Activated CD8-positive, alpha-beta T cell treated with anti-CD3 and anti-CD28 coated beads, Interleukin-2, amount 10 ng/mL, durations not matched to agents 7 days and 5 days (primary cell): ENCODE measurements around the gene AZGP1. TPM values are rescaled to one million over a fixed set of nuclear protein-coding genes. Genes with fewer than 3 reads are reported as not detected.

Experiments
- ATAC-seq: fragments of 150-1000 bp; cut with Tn5 transposase; one replicate; pipeline ENCODE4 v1.10.0; 2021; ENCODE audit warnings: moderate library complexity
- CTCF ChIA-PET: fragments of 350-600 bp; sonication (Branson Sonifier 250); formaldehyde crosslinking; loops from one replicate; lab custom pipeline; 2021; ENCODE audit warnings: antibody characterized with exemption; lab: Charles Lee
- POLR2A ChIA-PET: fragments of 350-600 bp; sonication (Branson Sonifier 250); formaldehyde crosslinking; loops from one replicate; lab custom pipeline; 2021; ENCODE audit warnings: antibody characterized with exemption; lab: Charles Lee
- DNase-seq: peaks from one replicate; pipeline ENCODE4 v3.0.0-alpha.2; 2020
- H3K27ac Mint-ChIP-seq: one replicate; pipeline ENCODE4 v1.8.0; 2021; ENCODE audit warnings: mild to moderate bottlenecking, mixed read lengths
- H3K27me3 Mint-ChIP-seq: one replicate; pipeline ENCODE4 v1.8.0; 2021; ENCODE audit warnings: low read depth, mixed read lengths
- H3K36me3 Mint-ChIP-seq: one replicate; pipeline ENCODE4 v1.8.0; 2021; ENCODE audit warnings: low read depth, mixed read lengths
- H3K4me1 Mint-ChIP-seq: one replicate; pipeline ENCODE4 v1.8.0; 2021; ENCODE audit warnings: low read depth, mixed read lengths
- H3K4me3 Mint-ChIP-seq: one replicate; pipeline ENCODE4 v1.8.0; 2021; ENCODE audit warnings: mild to moderate bottlenecking, mixed read lengths
- H3K9me3 Mint-ChIP-seq: one replicate; pipeline ENCODE4 v1.8.0; 2022; ENCODE audit warnings: mixed read lengths; ENCODE audit not compliant: insufficient read depth
- total RNA-seq, 2 experiments: library from RNA; stranded (reverse); gene quantifications; one replicate each; pipeline ENCODE4 v1.2.3, GENCODE V29; 2021

The AZGP1 gene
- not detected for total RNA-seq

DNA sequence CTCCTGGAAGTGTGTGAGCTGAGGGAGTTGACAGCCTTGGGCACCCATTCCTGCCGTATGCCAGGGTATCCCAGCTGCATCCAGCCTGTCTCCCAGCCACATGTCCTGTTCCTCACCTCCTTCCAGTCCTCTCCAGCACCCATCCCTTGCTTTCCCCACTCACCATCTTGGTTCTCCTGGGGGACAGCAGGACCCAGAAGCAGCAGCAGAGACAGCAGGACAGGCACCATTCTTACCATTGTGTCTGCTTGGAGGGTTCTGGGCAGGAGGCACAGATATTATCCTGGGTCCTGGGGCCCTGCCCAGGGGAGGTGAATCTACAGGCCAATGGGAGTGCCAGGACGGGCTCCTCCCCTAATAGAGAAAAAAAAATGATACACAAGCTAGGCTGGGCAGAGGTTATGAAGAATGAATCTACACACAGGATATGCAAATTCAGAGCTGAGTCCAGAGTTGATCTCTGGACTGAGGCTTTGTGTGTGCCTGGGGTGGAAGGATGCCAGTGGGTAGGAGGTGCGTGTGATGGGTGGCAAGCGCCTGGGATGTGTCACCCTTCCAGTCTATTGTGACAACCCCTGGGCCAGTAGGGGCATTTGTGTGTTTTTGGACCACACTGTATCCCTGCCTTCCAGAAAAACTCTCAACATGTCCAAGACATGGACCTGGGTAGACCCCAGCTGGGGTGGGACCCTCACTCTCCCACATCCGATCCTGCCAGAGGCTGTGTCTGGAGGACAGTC is at the start of gene AZGP1:
Gene AZGP1, minus strand, starts transcription at position 250 of the 740 bp plus-strand sequence. Its CDS starts 11 bp downstream, at position 239.
- Mint-ChIP-seq H3K36me3 (no peaks in the 10 kb centered on the region), H3K4me1 (peaks cover 18% of the 10 kb centered on the region), H3K9me3 (no peaks in the 10 kb centered on the region), H3K27ac (no peak within 1 kb of the TSS), H3K4me3 (no peak within 1 kb of the TSS), H3K27me3 (peaks cover 3% of the 10 kb centered on the region)
- DNase-seq (no peak), ATAC-seq (no peak)
- CTCF ChIA-PET = interaction anchor here (0.6 to 7.9 kb wide), 3 partner anchors 59 to 1314 kb away, joined by 3 to 73 read pairs (median 4); partner anchors contain the start of gene TRIM4
- POLR2A ChIA-PET = no interaction called here

DNA sequence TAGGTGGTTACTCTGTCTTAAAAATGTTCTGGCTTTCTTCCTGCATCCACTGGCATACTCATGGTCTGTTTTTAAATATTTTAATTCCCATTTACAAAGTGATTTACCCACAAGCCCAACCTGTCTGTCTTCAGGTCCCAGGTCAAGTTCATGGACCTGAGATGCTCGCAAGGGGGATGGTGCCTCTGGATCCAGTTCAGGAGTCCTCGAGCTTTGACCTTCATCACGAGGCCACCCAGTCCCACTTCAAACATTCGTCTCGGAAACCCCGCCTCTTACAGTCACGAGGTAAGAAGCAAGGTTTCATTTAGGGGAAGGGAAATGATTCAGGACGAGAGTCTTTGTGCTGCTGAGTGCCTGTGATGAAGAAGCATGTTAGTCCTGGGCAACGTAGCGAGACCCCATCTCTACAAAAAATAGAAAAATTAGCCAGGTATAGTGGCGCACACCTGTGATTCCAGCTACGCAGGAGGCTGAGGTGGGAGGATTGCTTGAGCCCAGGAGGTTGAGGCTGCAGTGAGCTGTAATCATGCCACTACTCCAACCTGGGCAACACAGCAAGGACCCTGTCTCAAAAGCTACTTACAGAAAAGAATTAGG is 48.3 kb upstream of the AZGP1 start:
- no peaks in the 10 kb centered on the region for H3K9me3 Mint-ChIP-seq
- H3K4me1 Mint-ChIP-seq = peaks cover 8% of the 10 kb centered on the region
- no peak overlapping the region for H3K4me3 Mint-ChIP-seq
- H3K36me3 Mint-ChIP-seq = peaks cover 50% of the 10 kb centered on the region
- ATAC-seq (no peak), DNase-seq (no peak)
- ChIA-PET CTCF (interaction anchor here (0.9 kb wide), 1 partner anchor 110 kb away, joined by 3 read pairs; no protein-coding TSS in a partner anchor), POLR2A (no interaction called here)
- H3K27ac Mint-ChIP-seq = no peak overlapping the region
- no peaks in the 10 kb centered on the region for H3K27me3 Mint-ChIP-seq

GRCh38 chr7:100023526-100023925 is 47.7 kb upstream of the AZGP1 start:
- H3K9me3 Mint-ChIP-seq = no peaks in the 10 kb centered on the region
- DNase-seq (no peak), ATAC-seq (no peak)
- H3K27me3 Mint-ChIP-seq = no peaks in the 10 kb centered on the region
- no peak overlapping the region for H3K27ac Mint-ChIP-seq
- CTCF ChIA-PET = no interaction called here
- peaks cover 50% of the 10 kb centered on the region for H3K36me3 Mint-ChIP-seq
- peaks cover 12% of the 10 kb centered on the region for H3K4me1 Mint-ChIP-seq
- POLR2A ChIA-PET = no interaction called here
- no peak overlapping the region for H3K4me3 Mint-ChIP-seq

DNA sequence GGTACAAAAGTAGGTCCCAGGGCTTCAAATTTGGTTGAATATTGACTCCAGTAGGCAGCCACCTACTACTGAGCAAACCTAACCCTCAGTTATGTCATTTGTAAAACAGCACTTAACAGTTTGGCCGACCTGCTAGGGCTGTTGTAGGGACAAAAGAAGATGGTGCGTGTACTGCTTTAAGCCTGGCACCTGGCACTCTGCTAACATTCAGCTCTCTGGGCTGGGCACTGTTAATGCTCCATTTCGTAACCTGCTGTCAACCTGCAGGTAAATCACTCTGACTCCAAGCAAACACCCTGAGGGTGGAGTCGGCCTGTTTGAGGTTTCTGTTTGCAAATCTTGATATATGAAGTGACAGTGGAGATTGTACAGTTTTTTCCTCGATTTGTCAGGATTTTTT is 46.8 kb upstream of the AZGP1 start:
- H3K36me3 Mint-ChIP-seq = peaks cover 54% of the 10 kb centered on the region
- ChIA-PET CTCF (no interaction called here), POLR2A (no interaction called here)
- no peak overlapping the region for H3K4me3 Mint-ChIP-seq
- peaks cover 19% of the 10 kb centered on the region for H3K4me1 Mint-ChIP-seq
- H3K27ac Mint-ChIP-seq = no peak overlapping the region
- ATAC-seq (no peak), DNase-seq (no peak)
- no peaks in the 10 kb centered on the region for H3K9me3 Mint-ChIP-seq
- H3K27me3 Mint-ChIP-seq = no peaks in the 10 kb centered on the region

GRCh38 chr7:100021297-100021696 is 45.5 kb upstream of the AZGP1 start:
- no peak for DNase-seq
- no peaks in the 10 kb centered on the region for H3K27me3 Mint-ChIP-seq
- no peak overlapping the region for H3K4me3 Mint-ChIP-seq
- H3K27ac Mint-ChIP-seq = no peak overlapping the region
- H3K36me3 Mint-ChIP-seq = peaks cover 48% of the 10 kb centered on the region
- ATAC-seq = no peak
- ChIA-PET CTCF (interaction anchor here (0.9 to 1.5 kb wide), 4 partner anchors 32 to 103 kb away, joined by 3 to 4 read pairs (median 4); no protein-coding TSS in a partner anchor), POLR2A (no interaction called here)
- H3K9me3 Mint-ChIP-seq = no peaks in the 10 kb centered on the region
- peaks cover 30% of the 10 kb centered on the region for H3K4me1 Mint-ChIP-seq

DNA sequence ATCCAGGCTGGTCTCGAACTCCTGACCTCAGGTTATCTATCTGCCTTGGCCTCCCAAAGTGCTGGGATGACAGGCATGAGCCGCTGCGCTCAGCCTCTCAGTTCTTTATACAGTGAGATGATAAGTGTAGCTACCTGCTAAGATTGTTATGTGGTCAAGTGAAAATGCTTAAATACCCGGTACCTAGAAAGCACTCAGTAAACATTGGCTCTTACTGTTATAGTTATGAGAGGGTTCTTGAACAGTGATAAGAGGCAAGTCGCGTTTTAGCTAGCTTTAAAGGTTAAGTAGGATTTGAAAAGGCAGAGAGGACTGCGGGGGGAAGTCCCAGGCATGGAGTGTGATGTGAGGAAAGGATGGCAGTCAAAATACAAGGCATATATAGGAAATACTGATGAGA is 44.1 kb upstream of the AZGP1 start:
- peak overlapping the region; percentile 9 for H3K27ac Mint-ChIP-seq

GRCh38 chr7:100017875-100018274 is 42.0 kb upstream of the AZGP1 start:
- Mint-ChIP-seq H3K27me3 (no peaks in the 10 kb centered on the region), H3K9me3 (no peaks in the 10 kb centered on the region), H3K36me3 (peaks cover 18% of the 10 kb centered on the region), H3K27ac (no peak overlapping the region), H3K4me1 (peaks cover 51% of the 10 kb centered on the region), H3K4me3 (no peak overlapping the region)
- no peak for ATAC-seq
- ChIA-PET CTCF (interaction anchor here (1.2 to 5.6 kb wide), 4 partner anchors 12 to 38 kb away, joined by 3 to 36 read pairs (median 8); no protein-coding TSS in a partner anchor), POLR2A (no interaction called here)
- DNase-seq = no peak

More for the DNA sequence above, 44.1 kb upstream of the AZGP1 start:
- DNase-seq (no peak), ATAC-seq (no peak)
- H3K4me3 Mint-ChIP-seq = no peak overlapping the region
- peaks cover 36% of the 10 kb centered on the region for H3K4me1 Mint-ChIP-seq
- no peaks in the 10 kb centered on the region for H3K9me3 Mint-ChIP-seq
- peaks cover 36% of the 10 kb centered on the region for H3K36me3 Mint-ChIP-seq
- POLR2A ChIA-PET = no interaction called here
- CTCF ChIA-PET = interaction anchor here (1.0 to 3.6 kb wide), 4 partner anchors 10 to 107 kb away, joined by 3 to 10 read pairs (median 4); no protein-coding TSS in a partner anchor
- no peaks in the 10 kb centered on the region for H3K27me3 Mint-ChIP-seq

GRCh38 chr7:100017300-100017699 is 41.5 kb upstream of the AZGP1 start:
- ChIA-PET CTCF (interaction anchor here (1.1 to 5.6 kb wide), 6 partner anchors 13 to 38 kb away, joined by 3 to 36 read pairs (median 6); partner anchors contain the start of gene ZSCAN21), POLR2A (interaction anchor here (1.2 to 3.1 kb wide), 3 partner anchors 9 to 98 kb away, joined by 4 to 19 read pairs (median 7); partner anchors contain the start of gene TRIM4)
- Mint-ChIP-seq H3K4me1 (peaks cover 53% of the 10 kb centered on the region), H3K27me3 (no peaks in the 10 kb centered on the region), H3K9me3 (no peaks in the 10 kb centered on the region), H3K4me3 (no peak overlapping the region), H3K27ac (no peak overlapping the region), H3K36me3 (peaks cover 13% of the 10 kb centered on the region)
- no peak for ATAC-seq
- no peak for DNase-seq

DNA sequence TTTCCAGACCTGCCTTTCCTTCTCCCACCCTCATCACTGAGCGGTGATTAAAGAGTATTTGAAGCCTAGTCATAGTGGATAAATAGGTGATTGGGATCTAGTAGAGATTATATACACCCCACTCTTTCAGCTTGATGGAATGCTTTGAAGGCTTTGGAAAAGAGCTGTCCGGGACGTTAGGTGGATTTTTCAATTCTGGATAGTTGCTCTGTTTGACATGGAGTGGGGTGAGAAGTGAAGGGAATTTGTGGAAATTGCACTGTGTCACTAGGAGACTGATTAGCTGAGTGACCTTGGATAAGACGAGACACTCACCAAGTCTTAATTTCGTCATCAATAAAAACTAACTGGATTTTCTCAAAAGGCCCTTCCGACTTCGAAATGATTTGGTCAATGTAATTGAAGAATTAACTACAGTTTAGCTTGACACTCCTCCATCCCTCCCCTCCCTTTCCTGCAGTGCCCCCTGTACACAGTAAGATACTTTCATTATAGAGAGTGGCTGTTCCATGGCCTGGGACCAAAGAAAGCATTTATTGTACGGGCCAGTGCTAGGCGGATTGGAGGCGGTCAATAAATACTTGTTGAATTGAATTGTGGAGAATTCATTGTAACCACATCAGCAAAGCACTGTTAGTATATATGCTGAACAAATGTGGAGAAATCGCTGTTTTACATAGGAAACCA is 40.5 kb upstream of the AZGP1 start:
- H3K4me1 Mint-ChIP-seq = peaks cover 51% of the 10 kb centered on the region
- POLR2A ChIA-PET = interaction anchor here (0.6 to 3.1 kb wide), 11 partner anchors 10 to 516 kb away, joined by 3 to 19 read pairs (median 4); partner anchors contain the start of genes TRIM4 and ZNF394
- no peaks in the 10 kb centered on the region for H3K9me3 Mint-ChIP-seq
- no peaks in the 10 kb centered on the region for H3K27me3 Mint-ChIP-seq
- ATAC-seq = no peak
- CTCF ChIA-PET = interaction anchor here (1.1 to 5.6 kb wide), 6 partner anchors 21 to 97 kb away, joined by 3 to 36 read pairs (median 6); partner anchors contain the start of genes TRIM4 and ZSCAN21
- H3K4me3 Mint-ChIP-seq = peak overlapping the region; percentile 92
- H3K27ac Mint-ChIP-seq = peak overlapping the region; percentile 95
- H3K36me3 Mint-ChIP-seq = peaks cover 11% of the 10 kb centered on the region
- DNase-seq = no peak

DNA sequence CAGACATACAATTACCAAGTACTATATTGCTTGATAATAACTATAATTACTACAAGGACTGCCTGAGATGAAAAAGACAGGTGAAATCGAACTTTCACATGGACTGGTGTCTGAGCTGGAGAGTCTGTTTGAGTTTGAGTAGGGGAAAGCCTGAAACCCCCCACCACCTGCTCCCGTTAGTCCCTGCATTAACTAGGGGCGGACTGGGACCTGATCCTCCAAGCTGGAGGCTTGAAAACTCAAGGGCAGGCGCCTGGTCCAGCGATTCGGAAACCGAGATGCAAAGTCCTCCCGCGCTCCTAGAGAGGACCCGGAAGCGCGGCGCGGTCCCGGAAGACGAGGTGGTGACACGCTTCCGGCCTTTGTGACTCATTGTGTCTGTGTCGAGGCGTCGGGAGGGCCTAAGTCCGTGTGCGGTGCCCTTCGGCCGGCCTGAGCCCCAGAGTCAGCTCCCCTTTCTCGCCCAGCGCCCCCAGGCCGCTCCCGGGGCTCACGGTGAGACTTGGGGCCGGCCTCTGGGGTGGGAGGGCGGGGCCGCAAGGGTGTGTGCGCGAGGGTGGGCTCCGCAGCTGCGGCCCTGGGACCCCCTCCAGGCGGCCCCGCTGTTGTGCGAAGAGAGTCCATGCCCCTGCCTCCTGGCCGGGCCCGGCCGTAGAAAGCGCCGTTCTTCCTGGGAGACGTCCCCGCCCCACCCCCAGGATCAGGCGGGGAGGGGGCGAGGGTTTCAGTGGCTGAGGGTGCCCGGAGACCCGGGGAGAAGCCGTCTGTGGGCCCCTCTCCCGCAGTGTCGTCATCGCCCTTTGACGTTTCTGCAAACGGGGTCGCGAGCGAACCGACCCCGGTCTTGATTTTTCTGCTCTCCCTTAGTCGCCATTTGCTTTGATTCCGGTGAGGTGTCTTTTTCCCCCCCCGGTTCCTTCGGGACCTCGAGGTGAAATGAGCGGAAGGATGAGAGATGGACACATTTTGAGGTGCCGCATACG is 39.7 kb upstream of the AZGP1 start, which contains the start of gene ZKSCAN1:
Gene ZKSCAN1, plus strand, starts transcription at position 365 of the 983 bp plus-strand sequence. CDS start 7,911 bp downstream, outside the sequence.
- POLR2A ChIA-PET = interaction anchor here (0.5 to 3.1 kb wide), 26 partner anchors 9 to 689 kb away, joined by 3 to 19 read pairs (median 4); partner anchors contain the start of genes TRIM4, ZNF394, ZNF655 and ZSCAN21
- Mint-ChIP-seq H3K27ac (peak within 1 kb of the TSS; percentile 95), H3K9me3 (no peaks in the 10 kb centered on the region), H3K4me3 (peak within 1 kb of the TSS; percentile 92), H3K4me1 (peaks cover 50% of the 10 kb centered on the region), H3K27me3 (no peaks in the 10 kb centered on the region), H3K36me3 (peaks cover 11% of the 10 kb centered on the region)
- DNase-seq = peak; percentile 90
- ATAC-seq = peak; percentile 98
- CTCF ChIA-PET = interaction anchor here (0.9 to 5.6 kb wide), 6 partner anchors 20 to 100 kb away, joined by 3 to 36 read pairs (median 4); partner anchors contain the start of gene TRIM4
